HepG2 (cell line): ENCODE data around the gene YAP1. TPM values are rescaled to one million over a fixed set of nuclear protein-coding genes. Genes with fewer than 3 reads are reported as not detected.

Experiments used
- ATAC-seq: fragments of 200-7000 bp; cut with Tn5 transposase; 3 replicates; pipeline ENCODE4 v1.9.1; 2020; ENCODE audit warnings: mild to moderate bottlenecking, moderate library complexity
- BruUV-seq: library from RNA; stranded (reverse); fragments of 400-500 nt; replicated peaks from 2 replicates; lab custom pipeline; 2021; lab: Mats Ljungman, UMichigan
- CTCF ChIA-PET: fragments of 300-600 bp; formaldehyde crosslinking; extraction: SDS; loops from one replicate; lab custom pipeline; 2021; ENCODE audit warnings: low total read pairs, inconsistent platforms, low intra/inter-chr PET ratio; lab: Yijun Ruan, JAX
- POLR2A ChIA-PET: fragments of 350-600 bp; sonication (Branson Sonifier 250); formaldehyde crosslinking; loops from one replicate; lab custom pipeline; 2020; ENCODE audit warnings: antibody characterized with exemption, inconsistent platforms; lab: Yijun Ruan, JAX
- DNase-seq: peaks from one replicate; pipeline ENCODE4 v3.0.0-alpha.2; 2015; ENCODE audit warnings: low spot score
- FAIRE-seq: peaks from 3 replicates; lab custom pipeline; 2011; peaks lifted over from hg19 to GRCh38; lab: Jason Lieb, UNC
- H2AFZ ChIP-seq: one replicate; pipeline ENCODE4 v1.6.1; 2011; ENCODE audit warnings: low read length, inconsistent platforms
- H3K27ac ChIP-seq: fragments of 300-600 bp; 3 replicates; pipeline ENCODE4 v1.8.0; 2011; ENCODE audit warnings: mixed run types, mild to moderate bottlenecking, mixed read lengths, low read length, inconsistent platforms; ENCODE audit not compliant: insufficient read depth; ENCODE audit errors: extremely low read length
- H3K27me3 ChIP-seq, 2 experiments: fragments of 200-600 bp in 1 of 2; 2 replicates in 1 of 2; 3 replicates in 1 of 2; pipeline versions ENCODE4 v1.6.0 to v1.8.0; 2011; ENCODE audit warnings: low read length in 2 of 2, mild to moderate bottlenecking in 2 of 2, moderate library complexity in 2 of 2, inconsistent platforms in 1 of 2; ENCODE audit not compliant: insufficient read depth in 2 of 2, control insufficient read depth in 1 of 2
- H3K36me3 ChIP-seq, 2 experiments: fragments of 200-600 bp in 1 of 2; replicated peaks in 1 of 2; 2 replicates in 1 of 2; 3 replicates in 1 of 2; pipeline versions ENCODE4 v1.5.1 to v1.8.0; 2011; ENCODE audit warnings: low read length in 2 of 2, inconsistent platforms in 1 of 2; ENCODE audit not compliant: insufficient read depth in 2 of 2, control insufficient read depth in 1 of 2
- H3K4me1 ChIP-seq: 2 replicates; pipeline ENCODE4 v1.5.1; 2012; ENCODE audit warnings: low read length, inconsistent platforms; ENCODE audit not compliant: insufficient read depth
- H3K4me2 ChIP-seq: 2 replicates; pipeline ENCODE4 v1.6.0; 2011; ENCODE audit warnings: low read depth, low read length, inconsistent platforms
- H3K4me3 ChIP-seq, 3 experiments: fragments of 200-600 bp in 1 of 3; sonication (generic), shearing (Covaris generic) in 1 of 3; replicated peaks in 1 of 3; 2 replicates each; pipeline ENCODE4 v1.5.1; 2011 to 2016; ENCODE audit warnings: low read length in 3 of 3, inconsistent platforms in 2 of 3, low read depth in 2 of 3, mild to moderate bottlenecking in 2 of 3, control low read depth in 1 of 3, mixed read lengths in 1 of 3; ENCODE audit not compliant: insufficient read depth in 1 of 3
- H3K79me2 ChIP-seq: one replicate; pipeline ENCODE4 v1.6.1; 2011; ENCODE audit warnings: low read length, inconsistent platforms; ENCODE audit not compliant: insufficient read depth
- H3K9ac ChIP-seq: 2 replicates; pipeline ENCODE4 v1.6.0; 2011; ENCODE audit warnings: mild to moderate bottlenecking, low read depth, low read length, inconsistent platforms; ENCODE audit not compliant: insufficient read depth
- H3K9me3 ChIP-seq: 2 replicates; pipeline ENCODE4 v1.5.1; 2012; ENCODE audit warnings: mild to moderate bottlenecking, low read length
- H4K20me1 ChIP-seq: 2 replicates; pipeline ENCODE4 v1.6.0; 2011; ENCODE audit warnings: inconsistent platforms, mild to moderate bottlenecking, low read length, moderate library complexity; ENCODE audit not compliant: insufficient read depth
- CHCHD3 ChIP-seq: sonication (generic); formaldehyde crosslinking; IDR thresholded peaks from 2 replicates; pipeline ENCODE4 v1.8.0; 2022; ENCODE audit warnings: mild to moderate bottlenecking, missing genetic modification reagents, moderate library complexity
- DR1 ChIP-seq: sonication (generic); formaldehyde crosslinking; IDR thresholded peaks from 2 replicates; pipeline ENCODE4 v1.8.0; 2021; ENCODE audit warnings: mild to moderate bottlenecking, missing genetic modification reagents, inconsistent platforms
- FOXO1 ChIP-seq: sonication (generic); formaldehyde crosslinking; IDR thresholded peaks from 2 replicates; pipeline ENCODE4 v1.4.0; 2020; ENCODE audit warnings: missing genetic modification reagents
- GATAD2A ChIP-seq: IDR thresholded peaks from 2 replicates; pipeline ENCODE4 v1.6.1; 2016
- GLI4 ChIP-seq: sonication (generic); formaldehyde crosslinking; IDR thresholded peaks from 2 replicates; pipeline ENCODE4 v1.5.1; 2020; ENCODE audit warnings: missing genetic modification reagents, mild to moderate bottlenecking, moderate library complexity, borderline replicate concordance
- KLF12 ChIP-seq: sonication (generic); formaldehyde crosslinking; IDR thresholded peaks from 2 replicates; pipeline ENCODE4 v1.4.0; 2020; ENCODE audit warnings: missing genetic modification reagents, borderline replicate concordance
- MAFF ChIP-seq: IDR thresholded peaks from 2 replicates; pipeline ENCODE4 v1.6.1; 2011; ENCODE audit warnings: low read depth, low read length, improper control_type of control experiment
- MLX ChIP-seq: IDR thresholded peaks from 2 replicates; pipeline ENCODE4 v1.6.1; 2016
- SMAD1 ChIP-seq: sonication (generic); formaldehyde crosslinking; IDR thresholded peaks from 2 replicates; pipeline ENCODE4 v1.4.0; 2020; ENCODE audit warnings: missing genetic modification reagents, low read depth, mild to moderate bottlenecking, borderline replicate concordance
- SPEN ChIP-seq: sonication (generic); formaldehyde crosslinking; IDR thresholded peaks from 2 replicates; pipeline ENCODE4 v1.5.1; 2020; ENCODE audit warnings: low read depth, mild to moderate bottlenecking, missing genetic modification reagents
- SRY ChIP-seq: sonication (generic); formaldehyde crosslinking; IDR thresholded peaks from 2 replicates; pipeline ENCODE4 v1.8.0; 2022; ENCODE audit warnings: mild to moderate bottlenecking, missing genetic modification reagents
- TFDP1 ChIP-seq: IDR thresholded peaks from 2 replicates; pipeline ENCODE4 v1.6.1; 2016; ENCODE audit warnings: missing compliant biosample characterization, missing genetic modification reagents, borderline replicate concordance
- THAP11 ChIP-seq: IDR thresholded peaks from 2 replicates; pipeline ENCODE4 v1.6.1; 2016; ENCODE audit warnings: missing biosample characterization, missing genetic modification reagents
- YY1 ChIP-seq: IDR thresholded peaks from 2 replicates; pipeline ENCODE4 v1.6.1; 2011; ENCODE audit warnings: low read length, low read depth, moderate library complexity, mild to moderate bottlenecking; ENCODE audit not compliant: insufficient read depth, insufficient replicate concordance
- ZBTB44 ChIP-seq: sonication (generic); formaldehyde crosslinking; IDR thresholded peaks from 2 replicates; pipeline ENCODE4 v1.4.0; 2020; ENCODE audit warnings: missing genetic modification reagents
- ZFY ChIP-seq: sonication (generic); formaldehyde crosslinking; IDR thresholded peaks from 2 replicates; pipeline ENCODE4 v1.4.0; 2020; ENCODE audit warnings: missing genetic modification reagents
- ZFYVE20 ChIP-seq: sonication (generic); formaldehyde crosslinking; IDR thresholded peaks from 2 replicates; pipeline ENCODE4 v1.8.0; 2023; ENCODE audit warnings: low read depth, mild to moderate bottlenecking, moderate library complexity, missing genetic modification reagents, borderline replicate concordance
- ZNF24 ChIP-seq: fragments of 450-650 bp; IDR thresholded peaks from 2 replicates; pipeline ENCODE4 v1.6.1; 2017; ENCODE audit warnings: antibody characterized with exemption, mild to moderate bottlenecking
- ZNF740 ChIP-seq: sonication (generic); formaldehyde crosslinking; IDR thresholded peaks from 2 replicates; pipeline ENCODE4 v1.4.0; 2020; ENCODE audit warnings: missing genetic modification reagents
- ZNF772 ChIP-seq: sonication (generic); formaldehyde crosslinking; IDR thresholded peaks from 2 replicates; pipeline ENCODE4 v1.5.0; 2020; ENCODE audit warnings: mild to moderate bottlenecking, missing genetic modification reagents
- ZNF850 ChIP-seq: sonication (generic); formaldehyde crosslinking; conservative IDR thresholded peaks from 2 replicates; pipeline ENCODE4 v1.9.0; 2021; ENCODE audit warnings: mild to moderate bottlenecking, missing genetic modification reagents
- WGBS: methylation state at CpG from one replicate; pipeline ENCODE4 v1.1.6; 2017; ENCODE audit warnings: low lambda C conversion rate; 5-methylcytosine and 5-hydroxymethylcytosine counted together
- in situ Hi-C: cut with HindIII; loops from 2 replicates; pipeline ENCODE4 v1.10.0; 2017; ENCODE audit warnings: low pct_unique_long_range_greater_than_20kb; ENCODE audit not compliant: extremely low pct_ligation_motif_present
- intact Hi-C: fragments of 100-400 bp; cut with micrococcal nuclease; formaldehyde crosslinking; loops from one replicate; pipeline ENCODE4 v1.10.0; 2022; ENCODE audit not compliant: unreplicated experiment
- polyA plus RNA-seq, 8 experiments: library from polyadenylated mRNA; depleted of rRNA in 3 of 8; stranded (reverse) in 7 of 8; unstranded in 1 of 8; fragments of >200 nt; fragmentation: Illumina TruSeq in 4 of 8; extraction: Trizol in 4 of 8; gene quantifications; 2 replicates each; pipeline versions ENCODE4 v1.2.1 to v1.2.3, GENCODE V29; 2011 to 2016; ENCODE audit warnings: low read depth in 4 of 8, missing spikeins in 1 of 8, mixed read lengths in 1 of 8; ENCODE audit not compliant: insufficient read depth in 1 of 8
- total RNA-seq, 5 experiments: library from RNA; depleted of rRNA; stranded (reverse); fragments of >200 nt; fragmentation: Illumina TruSeq; extraction: Trizol; gene quantifications; 2 replicates each; pipeline ENCODE4 v1.2.3, GENCODE V29; 2016; ENCODE audit warnings: low read depth in 1 of 5

YAP1 gene
- total and polyA plus RNA-seq, 2 of the 13 experiments (the other 11 are each of a cell fraction or from before 2014, with no cell fraction given) = 59.5 to 91.0 TPM

DNA sequence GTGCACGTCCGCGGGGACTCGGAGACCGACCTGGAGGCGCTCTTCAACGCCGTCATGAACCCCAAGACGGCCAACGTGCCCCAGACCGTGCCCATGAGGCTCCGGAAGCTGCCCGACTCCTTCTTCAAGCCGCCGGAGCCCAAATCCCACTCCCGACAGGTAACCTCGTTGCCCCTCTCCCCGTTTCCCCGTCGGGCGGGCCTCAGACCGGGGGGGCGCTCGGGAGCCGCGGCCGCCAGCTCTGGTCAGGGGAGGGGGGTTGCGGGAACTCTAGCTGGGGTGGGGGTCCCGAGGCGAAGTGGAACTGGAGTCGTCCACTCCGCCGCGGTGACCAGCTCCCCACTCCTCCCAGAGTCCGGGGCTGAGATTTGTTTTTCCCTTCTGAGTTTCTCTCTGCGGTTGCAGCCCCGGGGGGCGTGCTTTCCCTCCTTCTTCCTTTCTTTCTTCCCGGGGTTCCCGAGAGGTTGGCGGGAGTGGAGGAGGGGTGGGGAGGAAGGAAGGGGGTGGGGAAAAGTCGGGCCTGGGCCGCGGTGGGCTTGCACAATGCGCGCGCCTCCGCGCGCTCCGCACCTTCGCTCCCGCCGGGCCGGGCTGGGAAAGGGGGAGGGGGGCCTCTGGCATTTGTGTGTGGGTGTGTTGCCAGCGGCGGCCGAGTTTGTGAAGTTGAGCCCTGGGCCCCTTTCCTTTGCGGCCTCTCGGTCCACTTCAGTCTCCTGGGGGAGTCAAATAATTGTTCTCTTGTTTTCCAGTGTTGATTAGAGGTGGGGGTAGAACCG is 952 bp downstream of the YAP1 start:
- Histone ChIP-seq H3K36me3 (no peaks in the 10 kb centered on the region), H3K27me3 (no peaks in the 10 kb centered on the region; a peak in 1 of 5 replicates), H3K9ac (peak overlapping the region; percentile 97), H3K9me3 (no peaks in the 10 kb centered on the region), H3K4me3 (peak overlapping the region; percentile 88 to 97 (median 93)), H3K27ac (peak overlapping the region; percentile 98), H3K79me2 (peaks cover 59% of the 10 kb centered on the region), H3K4me2 (peak overlapping the region; percentile 91), H3K4me1 (peaks cover 42% of the 10 kb centered on the region), H4K20me1 (no peaks in the 10 kb centered on the region), H2AFZ (no peak overlapping the region)
- TSS peak; percentile 46 for BruUV-seq
- FAIRE-seq (no peak), DNase-seq (peak; percentile 94), ATAC-seq (peak; percentile 73)
- CTCF ChIA-PET = no interaction called here
- POLR2A ChIA-PET = interaction anchor here (0.6 to 0.9 kb wide), 6 partner anchors 43 to 168 kb away, joined by 3 to 5 read pairs (median 3); no protein-coding TSS in a partner anchor
- WGBS = 3% methylated on average over 9 of the region's 61 CpGs
- in situ Hi-C loops (no loop called here), intact Hi-C loops (loop anchor here (1.0 to 10.0 kb wide), 8 partner anchors 25 to 494 kb away; partner anchors contain the start of genes ANGPTL5 and CEP126)
- TF ChIP-seq MAFF = no peak
- TF ChIP-seq TFDP1 (CRISPR knock-in tag) = peak; percentile 55; the same call in 1 of the 2 replicates
- TF ChIP-seq FOXO1 (CRISPR knock-in tag) = peak; percentile 79
- no peak for TF ChIP-seq ZFYVE20 (CRISPR knock-in tag)
- no peak for TF ChIP-seq ZNF850
- TF ChIP-seq KLF12 (CRISPR knock-in tag) = peak; percentile 68
- no peak for TF ChIP-seq ZBTB44 (CRISPR knock-in tag)
- TF ChIP-seq CHCHD3 = no peak
- TF ChIP-seq ZNF740 (CRISPR knock-in tag) = 0 out of 2 replicates have a peak, but pooled peaks have one; percentile 33
- peak; percentile 6; the same call in 1 of the 2 replicates for TF ChIP-seq THAP11 (CRISPR knock-in tag)
- no peak; the same call in 1 of the 2 replicates for TF ChIP-seq SRY (CRISPR knock-in tag)
- TF ChIP-seq GLI4 (CRISPR knock-in tag) = no peak
- TF ChIP-seq DR1 (CRISPR knock-in tag) = no peak
- TF ChIP-seq SPEN (CRISPR knock-in tag) = no peak
- TF ChIP-seq ZNF24 = no peak
- TF ChIP-seq SMAD1 (CRISPR knock-in tag) = no peak
- TF ChIP-seq MLX (CRISPR knock-in tag) = no peak
- TF ChIP-seq GATAD2A (CRISPR knock-in tag) = no peak; the same call in 1 of the 2 replicates
- peak; percentile 26 for TF ChIP-seq YY1
- peak; percentile 64 for TF ChIP-seq ZFY (CRISPR knock-in tag)
- 0 out of 2 replicates have a peak, but pooled peaks have one; percentile 15 for TF ChIP-seq ZNF772 (CRISPR knock-in tag)
